ENCODE data around the gene C10orf143.

- TF ChIP-seq POLR2A (IDR thresholded peaks at IDR 0.05; ENCODE audit: low read depth, low read length): no peak
- TF ChIP-seq RFX5 (IDR thresholded peaks at IDR 0.05; ENCODE audit: low read depth, low read length): no peak
- TF ChIP-seq USF2 (IDR thresholded peaks at IDR 0.05; ENCODE audit: low read depth, low read length): no peak
- no peak for TF ChIP-seq CTCF (conservative IDR thresholded peaks at IDR 0.05; ENCODE audit: low read depth, low read length)
- no peak for TF ChIP-seq RAD21 (IDR thresholded peaks at IDR 0.05; ENCODE audit: low read length)
- no peak for TF ChIP-seq MAFK (IDR thresholded peaks at IDR 0.05; ENCODE audit: low read depth, low read length)
- no peak for TF ChIP-seq BHLHE40 (IDR thresholded peaks at IDR 0.05; ENCODE audit: low read depth, low read length)
- TF ChIP-seq MXI1 (IDR thresholded peaks at IDR 0.05; ENCODE audit: borderline replicate concordance, low read depth, low read length): no peak
- no peak for TF ChIP-seq CHD1 (IDR thresholded peaks at IDR 0.05; ENCODE audit: low read depth, low read length)
Measured at GRCh38 chr10:130040817-130041330, 69.8 kb downstream of the C10orf143 start.
